ENCODE results near the gene CHRNA1.

The CHRNA1 gene

GRCh38 chr2:174759381-174760065 lies 4.7 kb downstream of the CHRNA1 start:
- no peak for DNase-seq

GRCh38 chr2:174756743-174757142 lies 7.5 kb downstream of the CHRNA1 start:
- no peak for DNase-seq

- no peak for DNase-seq
Measured at GRCh38 chr2:174753038-174753633, 11.1 kb downstream of the CHRNA1 start.

DNA sequence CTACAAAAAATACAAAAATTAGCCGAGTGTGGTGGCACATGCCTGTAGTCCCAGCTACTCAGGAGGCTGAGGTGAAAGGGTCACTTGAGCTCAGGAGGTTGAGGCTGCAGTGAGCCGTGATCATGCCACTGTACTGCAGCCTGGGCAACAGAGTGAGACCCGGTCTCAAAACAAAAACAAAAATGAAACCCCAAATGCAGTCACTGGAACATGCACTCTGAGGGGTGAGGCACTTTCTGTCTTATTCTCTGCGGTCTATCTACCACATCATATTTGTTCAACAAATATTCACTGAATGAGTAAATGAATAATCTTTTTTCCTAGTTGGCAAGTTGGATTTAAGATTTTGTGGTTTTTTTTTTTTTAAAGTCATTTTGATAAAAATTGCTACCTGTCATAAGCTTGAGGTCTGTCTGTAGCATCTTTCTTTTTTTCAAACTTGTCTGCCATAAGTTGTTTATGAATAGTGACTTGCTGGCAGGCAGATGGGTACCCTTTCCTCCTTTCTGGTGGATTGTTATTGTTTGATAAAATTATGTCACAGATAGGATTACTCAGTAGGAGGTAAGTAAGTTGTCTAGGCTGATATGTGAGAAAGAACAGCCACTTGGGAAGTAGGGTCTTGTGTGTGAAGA lies 11.8 kb downstream of the CHRNA1 start:
- DNase-seq: no peak

DNA sequence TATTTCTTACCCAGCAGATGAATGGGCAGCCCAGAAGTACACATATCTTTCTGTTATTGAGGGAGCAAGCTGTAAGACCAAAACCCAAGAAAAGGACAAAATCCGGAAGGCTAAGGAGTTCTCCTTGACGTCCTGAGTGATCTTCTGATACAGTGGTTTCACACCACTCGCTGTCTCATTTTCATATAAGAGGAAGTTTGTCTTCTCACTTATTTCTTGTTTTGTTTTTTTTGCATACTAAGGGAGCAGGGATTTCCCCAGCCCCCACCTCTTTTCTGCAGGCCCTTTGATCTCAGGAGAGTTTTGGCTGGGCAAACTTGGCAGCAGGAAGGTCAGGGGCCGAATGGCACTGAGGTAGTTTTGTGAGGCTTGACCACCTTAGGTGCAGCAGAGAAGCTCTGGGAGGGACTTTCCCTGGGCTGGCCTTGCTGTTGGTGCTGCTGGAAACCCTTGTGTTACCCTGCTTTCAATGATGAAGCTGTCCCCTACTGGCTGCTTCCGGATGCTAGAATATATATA lies 13.3 kb downstream of the CHRNA1 start:
- no peak for DNase-seq

- no peak for DNase-seq
Measured at GRCh38 chr2:174749793-174750192, 14.5 kb downstream of the CHRNA1 start.

DNA sequence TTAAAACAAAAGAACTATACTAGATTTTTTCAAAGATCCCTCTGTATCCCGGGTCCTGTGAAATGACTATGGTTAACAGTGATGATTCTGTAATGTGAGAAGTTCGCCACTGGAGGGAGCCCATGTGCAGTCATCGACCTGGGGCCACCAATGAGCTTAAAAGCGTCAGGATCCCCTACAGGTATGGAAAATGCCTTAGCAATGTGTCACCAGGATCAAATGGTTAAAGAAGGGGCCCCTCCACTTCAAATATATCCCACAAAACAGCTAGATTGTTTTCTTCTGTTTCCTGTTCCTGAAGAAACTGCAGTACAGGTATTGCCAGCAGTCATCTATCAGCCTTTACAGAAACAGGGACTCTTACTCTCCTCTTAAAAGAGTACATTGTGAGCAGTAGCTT lies 15.3 kb downstream of the CHRNA1 start:
- DNase-seq: peak in 1 of 2 experiments; percentile 4

DNA sequence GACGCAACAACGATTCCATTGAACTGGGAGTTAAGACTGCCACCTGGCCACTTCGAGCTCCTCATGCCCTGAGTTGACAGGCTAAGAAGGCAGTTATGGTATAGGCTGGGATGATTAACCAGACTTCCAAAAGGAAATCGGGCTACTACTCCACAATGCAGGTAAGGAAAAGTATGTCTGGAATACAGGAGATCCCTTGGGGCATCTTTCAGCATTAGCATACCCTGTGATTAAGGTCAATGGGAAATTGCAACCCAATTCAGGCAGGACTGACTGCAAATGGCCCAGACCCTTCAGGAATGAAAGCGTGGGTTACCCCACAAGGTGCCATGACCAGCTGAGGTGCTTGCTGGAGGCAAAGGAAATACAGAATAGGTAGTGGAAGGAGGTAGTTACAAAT lies 19.1 kb downstream of the CHRNA1 start:
- DNase-seq: no peak

DNA sequence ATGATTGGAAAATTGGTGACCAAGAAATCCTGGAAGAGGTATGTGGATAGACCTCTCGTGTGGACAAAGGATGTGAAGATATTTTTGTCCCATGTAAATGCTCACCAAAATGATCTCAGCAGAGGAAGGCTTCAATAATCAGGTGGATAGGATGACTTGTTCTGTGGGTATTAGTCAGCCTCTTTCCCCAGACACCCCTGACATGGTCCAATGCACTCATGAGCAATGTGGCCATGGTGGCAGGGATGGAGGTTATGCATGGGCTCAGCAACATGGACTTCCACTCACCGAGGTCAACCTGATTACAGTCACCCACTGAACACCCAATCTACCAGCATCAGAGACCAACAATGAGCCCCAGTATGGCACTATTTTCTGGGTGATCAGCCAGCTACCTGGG lies 20.2 kb downstream of the CHRNA1 start:
- no peak for DNase-seq

GRCh38 chr2:174740721-174741120 lies 23.6 kb downstream of the CHRNA1 start:
- no peak for DNase-seq

DNA sequence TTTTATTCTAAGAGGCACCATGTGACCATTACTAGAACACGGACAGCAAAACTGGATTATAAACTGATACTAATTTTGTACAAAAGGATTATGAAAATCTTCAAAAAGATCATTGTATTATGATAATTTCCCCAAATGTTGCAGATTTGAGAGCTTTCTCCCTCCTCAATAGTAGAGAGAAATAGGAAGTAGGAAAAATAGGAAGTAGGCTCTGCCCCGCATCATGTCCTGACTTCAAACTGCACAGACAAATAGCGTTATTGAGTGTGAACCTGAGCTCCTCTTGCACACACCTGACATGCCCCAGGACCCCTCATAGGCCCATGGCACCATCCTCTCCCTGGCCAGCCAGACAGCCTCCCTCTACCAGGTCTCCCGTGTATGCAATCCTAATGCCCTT lies 25.4 kb downstream of the CHRNA1 start:
- no peak for DNase-seq

DNA sequence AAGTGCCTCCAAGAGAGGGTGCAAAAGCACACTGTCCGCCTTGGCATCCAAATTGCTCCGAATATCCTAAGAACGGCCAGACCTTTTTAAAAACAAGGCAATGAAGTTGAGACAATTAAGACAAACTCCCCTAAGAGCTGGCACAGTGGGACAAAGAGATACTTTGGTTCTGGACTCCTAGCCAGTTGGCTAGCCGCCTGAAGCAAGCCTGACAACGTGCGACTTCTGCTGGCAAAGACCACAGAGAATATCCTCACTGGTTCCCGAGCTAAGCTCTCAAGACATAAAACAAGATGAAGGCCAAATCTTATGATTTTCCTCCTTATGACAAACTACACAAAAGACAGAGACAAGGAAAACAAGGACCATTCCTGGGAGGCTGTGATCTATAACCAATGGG lies 32.7 kb downstream of the CHRNA1 start:
- no peak for DNase-seq

DNA sequence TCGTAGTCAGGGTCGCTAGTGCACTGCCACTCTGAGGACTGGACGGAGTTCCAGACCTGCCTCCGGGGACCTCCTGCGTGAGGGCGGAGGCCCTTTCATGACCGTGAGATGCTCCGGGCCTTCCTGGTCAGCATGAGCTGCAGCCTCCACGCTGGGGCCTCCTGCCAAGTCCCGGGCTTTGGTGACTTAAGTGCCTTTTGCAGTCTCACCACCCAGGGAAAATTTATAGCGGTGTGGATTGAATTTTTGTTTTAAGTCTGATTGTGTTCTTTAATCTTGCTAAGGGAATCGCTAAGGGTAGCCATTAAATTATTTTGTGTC lies 33.6 kb downstream of the CHRNA1 start:
- no peak for DNase-seq

DNA sequence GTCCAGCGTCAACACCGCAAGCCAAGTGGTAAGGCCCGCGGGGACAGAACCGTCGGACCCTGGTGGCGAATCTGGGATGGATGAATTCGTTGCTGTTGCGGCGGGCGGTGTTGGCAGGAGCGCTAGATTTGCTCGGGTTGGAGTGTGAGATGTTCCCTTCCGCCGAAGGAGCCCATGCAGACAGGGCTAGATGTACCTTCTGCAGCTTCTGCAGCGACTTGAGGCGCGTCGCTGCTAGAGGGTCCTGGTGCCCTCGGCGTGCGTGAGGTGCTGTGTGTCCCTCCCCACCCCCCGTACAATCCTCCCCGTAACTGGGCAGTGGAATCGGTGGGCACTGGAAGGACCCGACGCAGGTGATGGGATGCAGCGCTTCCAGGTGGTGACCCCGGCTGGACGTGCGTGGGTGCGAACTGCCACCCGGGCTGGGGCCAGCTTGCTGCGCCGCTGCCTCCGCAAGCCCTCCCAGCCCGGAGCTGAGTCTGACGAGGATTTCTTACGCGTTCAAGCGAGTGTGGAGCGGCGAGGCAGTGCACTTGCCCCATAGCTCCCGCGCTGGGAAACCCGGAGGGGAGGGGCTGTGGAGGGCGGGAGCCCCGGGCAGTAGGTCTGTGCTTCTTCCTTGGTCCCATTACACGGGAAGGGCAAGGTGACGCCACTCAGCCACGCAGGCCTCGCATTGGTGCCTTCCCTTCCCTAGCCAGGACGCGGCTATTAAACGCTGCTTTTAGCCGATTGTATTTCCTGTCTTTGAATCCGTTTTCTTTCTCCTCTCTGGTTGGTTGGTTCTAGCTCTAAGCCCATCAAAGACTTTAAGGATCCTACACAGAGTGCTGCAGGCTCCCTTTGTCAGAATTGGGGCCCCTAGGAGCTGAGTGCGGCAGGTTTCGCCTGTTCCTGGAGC lies 34.2 kb downstream of the CHRNA1 start:
- no peak for DNase-seq

DNA sequence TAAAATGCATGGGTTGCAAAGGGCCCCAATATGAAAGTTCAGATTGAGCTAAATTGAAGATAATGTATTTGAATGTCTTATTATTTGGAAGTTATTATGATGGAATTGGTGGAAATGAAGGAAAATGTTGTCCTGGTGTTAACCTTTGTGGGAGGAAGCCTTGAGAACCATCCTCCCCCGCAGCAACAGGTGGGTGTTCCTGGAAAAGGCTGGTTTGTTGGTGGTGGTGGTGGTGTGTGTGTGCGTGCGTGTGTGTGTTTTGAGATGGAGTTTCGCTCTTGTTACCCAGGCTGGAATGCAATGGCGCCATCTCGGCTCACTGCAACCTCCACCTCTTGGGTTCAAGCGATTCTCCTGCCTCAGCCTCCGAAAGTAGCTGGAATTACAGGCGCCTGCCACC lies 36.2 kb downstream of the CHRNA1 start:
- no peak for DNase-seq

- no peak for DNase-seq
Measured at GRCh38 chr2:174726212-174726611, 38.1 kb downstream of the CHRNA1 start.

DNA sequence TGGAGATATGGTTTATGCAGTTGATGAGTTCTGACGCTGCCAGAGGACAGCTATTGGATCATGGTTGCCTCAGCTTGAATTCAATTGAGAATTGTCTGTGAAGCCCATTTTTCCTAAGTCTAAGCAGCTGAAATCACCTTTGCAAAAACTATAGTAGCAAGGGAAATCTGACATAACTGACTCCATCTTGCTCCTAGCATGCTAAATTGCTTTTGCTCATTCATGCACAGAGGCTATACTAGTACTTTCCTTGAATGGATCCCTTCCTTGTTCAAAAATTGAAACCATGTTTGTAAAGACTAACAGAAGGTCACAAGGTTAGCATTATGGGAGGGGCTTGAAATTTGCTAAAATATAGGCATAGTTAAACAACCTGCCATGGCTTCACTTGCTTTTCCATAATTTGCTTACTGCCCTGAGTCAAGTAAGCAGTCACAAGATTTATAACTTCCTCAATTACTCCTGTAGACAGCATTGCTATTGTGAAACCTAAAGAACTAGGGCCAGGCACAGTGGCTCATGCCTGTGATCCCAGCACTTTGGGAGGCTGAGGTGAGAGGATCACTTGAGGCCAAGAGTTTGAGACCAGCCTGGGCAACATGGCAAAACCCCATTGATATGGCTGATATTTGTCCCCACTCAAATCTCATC lies 41.2 kb downstream of the CHRNA1 start:
- no peak for DNase-seq

GRCh38 chr2:174719016-174719415 lies 45.3 kb downstream of the CHRNA1 start:
- no peak for DNase-seq

GRCh38 chr2:174718591-174718990 lies 45.7 kb downstream of the CHRNA1 start:
- no peak for DNase-seq

- DNase-seq: no peak
Measured at GRCh38 chr2:174717916-174718315, 46.4 kb downstream of the CHRNA1 start.

GRCh38 chr2:174717273-174717672 lies 47.0 kb downstream of the CHRNA1 start:
- DNase-seq: no peak

- no peak for DNase-seq
Measured at GRCh38 chr2:174716785-174717184, 47.5 kb downstream of the CHRNA1 start.

- DNase-seq: no peak
Measured at GRCh38 chr2:174713686-174714085, 50.6 kb downstream of the CHRNA1 start.

Data from cerebellar nuclear complex (tissue), 1 donor.